ENCODE data around the gene CYP4F8.
"Not testable (repeated sequence)": the region's sequence is repeated elsewhere in the genome, so short reads cannot be mapped to it uniquely, and the experiment has no call there.

CYP4F8 gene

GRCh38 chr19:15607978-15608925, 6.8 kb upstream of the CYP4F8 start:
- not testable (repeated sequence) for H3K4me3 Mint-ChIP-seq; H3K36me3 Mint-ChIP-seq; H3K9me3 Mint-ChIP-seq (ENCODE audit: low read depth); H3K4me1 Mint-ChIP-seq (ENCODE audit: low read depth); H3K27ac Mint-ChIP-seq; H3K27me3 Mint-ChIP-seq

GRCh38 chr19:15609261-15609660, 5.8 kb upstream of the CYP4F8 start:
- Mint-ChIP-seq H3K27ac (no peak overlapping the region), H3K9me3 (ENCODE audit: low read depth) (no peaks in the 10 kb centered on the region), H3K36me3 (no peaks in the 10 kb centered on the region), H3K4me3 (no peak overlapping the region), H3K4me1 (ENCODE audit: low read depth) (no peaks in the 10 kb centered on the region), H3K27me3 (no peaks in the 10 kb centered on the region)

GRCh38 chr19:15612342-15612741, 2.7 kb upstream of the CYP4F8 start:
- Mint-ChIP-seq H3K27me3 (no peaks in the 10 kb centered on the region), H3K4me3 (no peak overlapping the region), H3K27ac (no peak overlapping the region)

GRCh38 chr19:15613338-15613737, 1.7 kb upstream of the CYP4F8 start:
- H3K36me3 Mint-ChIP-seq, result no peaks in the 10 kb centered on the region

More at GRCh38 chr19:15612342-15612741, 2.7 kb upstream of the CYP4F8 start:
- H3K4me1 Mint-ChIP-seq (ENCODE audit: low read depth), result no peaks in the 10 kb centered on the region
- no peaks in the 10 kb centered on the region for H3K36me3 Mint-ChIP-seq
- no peaks in the 10 kb centered on the region for H3K9me3 Mint-ChIP-seq (ENCODE audit: low read depth)

GRCh38 chr19:15615526-15615925, 508 bp downstream of the CYP4F8 start:
- Mint-ChIP-seq H3K4me1 (ENCODE audit: low read depth) (no peaks in the 10 kb centered on the region), H3K9me3 (ENCODE audit: low read depth) (no peaks in the 10 kb centered on the region), H3K36me3 (no peaks in the 10 kb centered on the region), H3K27ac (no peak overlapping the region), H3K27me3 (peaks cover 10% of the 10 kb centered on the region), H3K4me3 (no peak overlapping the region)

More at GRCh38 chr19:15613338-15613737, 1.7 kb upstream of the CYP4F8 start:
- Mint-ChIP-seq H3K27me3 (peaks cover 4% of the 10 kb centered on the region), H3K9me3 (ENCODE audit: low read depth) (no peaks in the 10 kb centered on the region), H3K4me1 (ENCODE audit: low read depth) (no peaks in the 10 kb centered on the region), H3K4me3 (no peak overlapping the region), H3K27ac (no peak overlapping the region)

GRCh38 chr19:15616183-15616582, 1.2 kb downstream of the CYP4F8 start:
- Mint-ChIP-seq H3K9me3 (ENCODE audit: low read depth) (no peaks in the 10 kb centered on the region), H3K27ac (no peak overlapping the region), H3K4me3 (no peak overlapping the region), H3K36me3 (no peaks in the 10 kb centered on the region), H3K27me3 (peaks cover 11% of the 10 kb centered on the region), H3K4me1 (ENCODE audit: low read depth) (no peaks in the 10 kb centered on the region)

- Mint-ChIP-seq H3K4me3 (no peak overlapping the region), H3K27me3 (peaks cover 13% of the 10 kb centered on the region), H3K4me1 (ENCODE audit: low read depth) (no peaks in the 10 kb centered on the region), H3K27ac (no peak overlapping the region), H3K36me3 (no peaks in the 10 kb centered on the region), H3K9me3 (ENCODE audit: low read depth) (no peaks in the 10 kb centered on the region)
These were observed 1.7 kb downstream of the CYP4F8 start for GRCh38 chr19:15616627-15617270.

GRCh38 chr19:15618321-15618720, 3.3 kb downstream of the CYP4F8 start:
- Mint-ChIP-seq H3K27ac (no peak overlapping the region), H3K36me3 (no peaks in the 10 kb centered on the region), H3K27me3 (peaks cover 20% of the 10 kb centered on the region), H3K9me3 (ENCODE audit: low read depth) (no peaks in the 10 kb centered on the region), H3K4me1 (ENCODE audit: low read depth) (no peaks in the 10 kb centered on the region), H3K4me3 (no peak overlapping the region)

- no peak overlapping the region for H3K27ac Mint-ChIP-seq
- H3K36me3 Mint-ChIP-seq, result no peaks in the 10 kb centered on the region
- H3K27me3 Mint-ChIP-seq, result peaks cover 32% of the 10 kb centered on the region
- no peaks in the 10 kb centered on the region for H3K4me1 Mint-ChIP-seq (ENCODE audit: low read depth)
- H3K4me3 Mint-ChIP-seq, result no peak overlapping the region
- no peaks in the 10 kb centered on the region for H3K9me3 Mint-ChIP-seq (ENCODE audit: low read depth)
These were observed 6.8 kb downstream of the CYP4F8 start for GRCh38 chr19:15621801-15622200.

- Mint-ChIP-seq H3K27me3 (peaks cover 32% of the 10 kb centered on the region), H3K27ac (no peak overlapping the region), H3K36me3 (no peaks in the 10 kb centered on the region), H3K4me1 (ENCODE audit: low read depth) (no peaks in the 10 kb centered on the region), H3K9me3 (ENCODE audit: low read depth) (no peaks in the 10 kb centered on the region), H3K4me3 (no peak overlapping the region)
These were observed 8.0 kb downstream of the CYP4F8 start for GRCh38 chr19:15622991-15623390.

GRCh38 chr19:15623711-15624318, 8.8 kb downstream of the CYP4F8 start:
- no peak overlapping the region for H3K4me3 Mint-ChIP-seq
- peaks cover 32% of the 10 kb centered on the region for H3K27me3 Mint-ChIP-seq
- H3K27ac Mint-ChIP-seq, result no peak overlapping the region
- H3K9me3 Mint-ChIP-seq (ENCODE audit: low read depth), result no peaks in the 10 kb centered on the region
- H3K4me1 Mint-ChIP-seq (ENCODE audit: low read depth), result no peaks in the 10 kb centered on the region
- no peaks in the 10 kb centered on the region for H3K36me3 Mint-ChIP-seq

GRCh38 chr19:15628236-15629002, 13.4 kb downstream of the CYP4F8 start:
- H3K9me3 Mint-ChIP-seq (ENCODE audit: low read depth), result no peaks in the 10 kb centered on the region
- H3K27me3 Mint-ChIP-seq, result peaks cover 20% of the 10 kb centered on the region
- no peak overlapping the region for H3K4me3 Mint-ChIP-seq
- H3K27ac Mint-ChIP-seq, result no peak overlapping the region
- H3K36me3 Mint-ChIP-seq, result no peaks in the 10 kb centered on the region
- no peaks in the 10 kb centered on the region for H3K4me1 Mint-ChIP-seq (ENCODE audit: low read depth)

GRCh38 chr19:15629003-15629880, 14.2 kb downstream of the CYP4F8 start:
- Mint-ChIP-seq H3K27ac (no peak overlapping the region), H3K4me1 (ENCODE audit: low read depth) (no peaks in the 10 kb centered on the region), H3K27me3 (peaks cover 22% of the 10 kb centered on the region), H3K36me3 (no peaks in the 10 kb centered on the region), H3K9me3 (ENCODE audit: low read depth) (no peaks in the 10 kb centered on the region), H3K4me3 (no peak overlapping the region)

- Mint-ChIP-seq H3K9me3 (ENCODE audit: low read depth) (no peaks in the 10 kb centered on the region), H3K27me3 (peaks cover 18% of the 10 kb centered on the region), H3K27ac (no peak overlapping the region), H3K4me1 (ENCODE audit: low read depth) (no peaks in the 10 kb centered on the region), H3K4me3 (no peak overlapping the region), H3K36me3 (no peaks in the 10 kb centered on the region)
These were observed 16.8 kb downstream of the CYP4F8 start for GRCh38 chr19:15631817-15632216.
